IMR-90 (cell line): Measurements from ENCODE around the gene MYCBPAP. TPM values are rescaled to one million over a fixed set of nuclear protein-coding genes. Genes with fewer than 3 reads are reported as not detected.

Experiments used
- ATAC-seq: fragments of 200-7000 bp; cut with Tn5 transposase; 2 replicates; pipeline ENCODE4 v1.9.1; 2020; ENCODE audit warnings: low read depth, mild to moderate bottlenecking, moderate library complexity
- BruUV-seq: library from RNA; stranded (reverse); fragments of 400-500 nt; replicated peaks from 2 replicates; lab custom pipeline; 2021; lab: Mats Ljungman, UMichigan
- CTCF ChIA-PET: fragments of 300-600 bp; formaldehyde crosslinking; extraction: SDS; loops from one replicate; lab custom pipeline; 2021; ENCODE audit warnings: antibody characterized with exemption; lab: Yijun Ruan, JAX
- POLR2A ChIA-PET: fragments of 300-600 bp; sonication (Branson Sonifier 250); formaldehyde crosslinking; loops from one replicate; lab custom pipeline; 2022; ENCODE audit warnings: antibody characterized with exemption; ENCODE audit not compliant: unreplicated experiment; lab: Charles Lee
- DNase-seq: peaks from one replicate; pipeline ENCODE4 v3.0.0; 2013
- H2AFZ ChIP-seq: replicated peaks from 2 replicates; pipeline ENCODE3; 2013; ENCODE audit warnings: low read length, mild to moderate bottlenecking; ENCODE audit not compliant: poor library complexity
- H2AK5ac ChIP-seq: 2 replicates; pipeline ENCODE4 v1.6.1; 2013; ENCODE audit warnings: low read depth, low read length, inconsistent platforms
- H2AK9ac ChIP-seq: replicated peaks from 2 replicates; pipeline ENCODE3; 2013; ENCODE audit warnings: mild to moderate bottlenecking, low read depth, low read length, moderate library complexity; ENCODE audit not compliant: poor library complexity
- H2BK120ac ChIP-seq: 2 replicates; pipeline ENCODE4 v1.6.1; 2013; ENCODE audit warnings: low read depth, low read length, inconsistent platforms
- H2BK15ac ChIP-seq: 3 replicates; pipeline ENCODE4 v1.6.1; 2013; ENCODE audit warnings: low read depth, low read length, inconsistent platforms
- H2BK20ac ChIP-seq: 2 replicates; pipeline ENCODE4 v1.6.1; 2013; ENCODE audit warnings: low read depth, mild to moderate bottlenecking, inconsistent platforms, low read length, moderate library complexity
- H2BK5ac ChIP-seq: 2 replicates; pipeline ENCODE4 v1.6.1; 2013; ENCODE audit warnings: mild to moderate bottlenecking, low read depth, low read length, inconsistent platforms; ENCODE audit not compliant: poor library complexity, severe bottlenecking
- H3K14ac ChIP-seq: replicated peaks from 2 replicates; pipeline ENCODE4 v1.6.1; 2013; ENCODE audit warnings: low read depth, low read length, inconsistent platforms
- H3K18ac ChIP-seq: 2 replicates; pipeline ENCODE4 v1.6.1; 2013; ENCODE audit warnings: low read depth, low read length, control low read depth
- H3K23ac ChIP-seq: 2 replicates; pipeline ENCODE4 v1.6.1; 2013; ENCODE audit warnings: low read depth, low read length, inconsistent platforms
- H3K27ac ChIP-seq: 2 replicates; pipeline ENCODE4 v1.5.1; 2013; ENCODE audit warnings: mild to moderate bottlenecking, control low read depth, low read length; ENCODE audit not compliant: insufficient read depth
- H3K27me3 ChIP-seq: 2 replicates; pipeline ENCODE4 v1.6.1; 2013; ENCODE audit warnings: low read length; ENCODE audit not compliant: control insufficient read depth, insufficient read depth
- H3K36me3 ChIP-seq: 2 replicates; pipeline ENCODE4 v1.6.1; 2013; ENCODE audit warnings: low read length, mixed read lengths; ENCODE audit not compliant: control insufficient read depth, insufficient read depth
- H3K4ac ChIP-seq: 2 replicates; pipeline ENCODE4 v1.6.1; 2013; ENCODE audit warnings: low read depth, low read length, inconsistent platforms
- H3K4me1 ChIP-seq: 2 replicates; pipeline ENCODE4 v1.6.1; 2013; ENCODE audit warnings: low read length, mixed read lengths; ENCODE audit not compliant: control insufficient read depth, insufficient read depth
- H3K4me2 ChIP-seq: 2 replicates; pipeline ENCODE4 v1.6.1; 2013; ENCODE audit warnings: low read depth, mild to moderate bottlenecking, control low read depth, low read length, moderate library complexity
- H3K4me3 ChIP-seq: 2 replicates; pipeline ENCODE4 v1.5.1; 2013; ENCODE audit warnings: low read depth, mild to moderate bottlenecking, control low read depth, low read length, moderate library complexity; ENCODE audit not compliant: insufficient read depth
- H3K56ac ChIP-seq: 2 replicates; pipeline ENCODE4 v1.6.1; 2013; ENCODE audit warnings: low read length, inconsistent platforms; ENCODE audit not compliant: insufficient read depth; ENCODE audit errors: extremely low read depth
- H3K79me1 ChIP-seq, 2 experiments: 2 replicates each; pipeline ENCODE4 v1.6.1; 2013; ENCODE audit warnings: low read length in 2 of 2, inconsistent platforms in 1 of 2, low read depth in 1 of 2
- H3K9ac ChIP-seq: 2 replicates; pipeline ENCODE4 v1.6.1; 2013; ENCODE audit warnings: low read depth, low read length, control low read depth
- H3K9me1 ChIP-seq: 2 replicates; pipeline ENCODE4 v1.6.1; 2013; ENCODE audit warnings: low read length, inconsistent platforms; ENCODE audit not compliant: insufficient read depth
- H3K9me3 ChIP-seq: 2 replicates; pipeline ENCODE4 v1.6.1; 2013; ENCODE audit warnings: low read length; ENCODE audit not compliant: control insufficient read depth, insufficient read depth
- H4K20me1 ChIP-seq: 2 replicates; pipeline ENCODE4 v1.6.1; 2013; ENCODE audit warnings: low read length, inconsistent platforms; ENCODE audit not compliant: insufficient read depth
- H4K5ac ChIP-seq: 2 replicates; pipeline ENCODE4 v1.6.1; 2013; ENCODE audit warnings: mild to moderate bottlenecking, low read depth, low read length, control low read depth
- H4K8ac ChIP-seq, 2 experiments: 2 replicates each; pipeline ENCODE4 v1.6.1; 2013; ENCODE audit warnings: low read depth in 2 of 2, low read length in 2 of 2, control low read depth in 1 of 2, inconsistent platforms in 1 of 2
- H4K91ac ChIP-seq: 2 replicates; pipeline ENCODE4 v1.6.1; 2013; ENCODE audit warnings: low read depth, low read length, inconsistent platforms; ENCODE audit not compliant: insufficient read depth
- BHLHE40 ChIP-seq: fragments of 150-350 bp; IDR thresholded peaks from 2 replicates; pipeline ENCODE4 v1.6.1; 2016; ENCODE audit warnings: mild to moderate bottlenecking, low read depth, low read length
- CEBPB ChIP-seq: IDR thresholded peaks from 2 replicates; pipeline ENCODE4 v1.6.1; 2012; ENCODE audit warnings: low read depth, low read length, improper control_type of control experiment
- CHD1 ChIP-seq: IDR thresholded peaks from 2 replicates; pipeline ENCODE4 v1.6.1; 2012; ENCODE audit warnings: low read depth, low read length, improper control_type of control experiment
- CTCF ChIP-seq: conservative IDR thresholded peaks from 2 replicates; pipeline ENCODE4 v1.5.1; 2012; ENCODE audit warnings: mild to moderate bottlenecking, low read depth, low read length, improper control_type of control experiment
- MAFK ChIP-seq: IDR thresholded peaks from 2 replicates; pipeline ENCODE4 v1.6.1; 2012; ENCODE audit warnings: low read depth, low read length, improper control_type of control experiment
- MAZ ChIP-seq: IDR thresholded peaks from 2 replicates; pipeline ENCODE4 v1.6.1; 2012; ENCODE audit warnings: low read depth, mild to moderate bottlenecking, low read length, improper control_type of control experiment, moderate library complexity, borderline replicate concordance
- MXI1 ChIP-seq: IDR thresholded peaks from 2 replicates; pipeline ENCODE4 v1.6.1; 2012; ENCODE audit warnings: low read depth, mild to moderate bottlenecking, low read length, moderate library complexity, borderline replicate concordance
- NFE2L2 ChIP-seq: fragments of 150-350 bp; IDR thresholded peaks from 2 replicates; pipeline ENCODE4 v1.6.1; 2016; ENCODE audit warnings: low read depth, mild to moderate bottlenecking, low read length
- POLR2A ChIP-seq: IDR thresholded peaks from 2 replicates; pipeline ENCODE4 v1.6.1; 2012; ENCODE audit warnings: mild to moderate bottlenecking, low read depth, low read length
- RAD21 ChIP-seq: IDR thresholded peaks from 2 replicates; pipeline ENCODE4 v1.6.1; 2012; ENCODE audit warnings: low read length, improper control_type of control experiment
- RCOR1 ChIP-seq: IDR thresholded peaks from 2 replicates; pipeline ENCODE4 v1.6.1; 2012; ENCODE audit warnings: mild to moderate bottlenecking, low read length, improper control_type of control experiment; ENCODE audit not compliant: insufficient replicate concordance
- SMC3 ChIP-seq: fragments of 150-350 bp; IDR thresholded peaks from 2 replicates; pipeline ENCODE4 v1.6.1; 2016; ENCODE audit warnings: low read depth, mild to moderate bottlenecking, antibody characterized with exemption, low read length, moderate library complexity
- WGBS, 2 experiments: methylation state at CpG; one replicate each; pipeline versions ENCODE4 v1.1.5 to v1.1.7; 2013; ENCODE audit warnings: missing lambda C conversion rate in 2 of 2; ENCODE audit not compliant: insufficient read length in 1 of 2; ENCODE audit errors: extremely low coverage in 2 of 2; 5-methylcytosine and 5-hydroxymethylcytosine counted together
- dilution Hi-C: fragments of 300-500 bp; cut with HindIII; formaldehyde crosslinking; loops from one replicate; pipeline ENCODE4 v1.14.3; 2018; ENCODE audit warnings: low sequenced_read_pairs; ENCODE audit not compliant: unreplicated experiment
- in situ Hi-C: fragments of 300-500 bp; cut with MboI; formaldehyde crosslinking; loops from 3 replicates; pipeline ENCODE4 v1.14.3; 2019; ENCODE audit warnings: low sequenced_read_pairs, inconsistent platforms, mixed read lengths
- intact Hi-C: fragments of 100-400 bp; cut with micrococcal nuclease; formaldehyde crosslinking; loops from 2 replicates; pipeline ENCODE4 v1.10.0; 2022
- polyA plus RNA-seq, 3 experiments: library from polyadenylated mRNA; depleted of rRNA; stranded (reverse); fragments of >200 nt; gene quantifications; 2 replicates each; pipeline ENCODE4 v1.2.3, GENCODE V29; 2012; ENCODE audit warnings: low replicate concordance in 1 of 3
- total RNA-seq: library from RNA; depleted of rRNA; stranded (reverse); fragments of >200 nt; gene quantifications from 2 replicates; pipeline ENCODE4 v1.2.3, GENCODE V29; 2012
- TF ChIP-seq, protein P1 (sequence below): fragments of 150-350 bp; IDR thresholded peaks from 2 replicates; pipeline ENCODE4 v1.6.1; 2016; ENCODE audit warnings: low read depth, mild to moderate bottlenecking, low read length, moderate library complexity, borderline replicate concordance
- TF ChIP-seq, protein P2 (sequence below): fragments of 150-350 bp; IDR thresholded peaks from 2 replicates; pipeline ENCODE4 v1.6.1; 2017; ENCODE audit warnings: mild to moderate bottlenecking, antibody characterized with exemption, low read length, low read depth

MYCBPAP gene
- total and polyA plus RNA-seq, 2 of the 4 experiments (the other 2 are of a cell fraction), result 0.17 to 0.18 TPM

DNA sequence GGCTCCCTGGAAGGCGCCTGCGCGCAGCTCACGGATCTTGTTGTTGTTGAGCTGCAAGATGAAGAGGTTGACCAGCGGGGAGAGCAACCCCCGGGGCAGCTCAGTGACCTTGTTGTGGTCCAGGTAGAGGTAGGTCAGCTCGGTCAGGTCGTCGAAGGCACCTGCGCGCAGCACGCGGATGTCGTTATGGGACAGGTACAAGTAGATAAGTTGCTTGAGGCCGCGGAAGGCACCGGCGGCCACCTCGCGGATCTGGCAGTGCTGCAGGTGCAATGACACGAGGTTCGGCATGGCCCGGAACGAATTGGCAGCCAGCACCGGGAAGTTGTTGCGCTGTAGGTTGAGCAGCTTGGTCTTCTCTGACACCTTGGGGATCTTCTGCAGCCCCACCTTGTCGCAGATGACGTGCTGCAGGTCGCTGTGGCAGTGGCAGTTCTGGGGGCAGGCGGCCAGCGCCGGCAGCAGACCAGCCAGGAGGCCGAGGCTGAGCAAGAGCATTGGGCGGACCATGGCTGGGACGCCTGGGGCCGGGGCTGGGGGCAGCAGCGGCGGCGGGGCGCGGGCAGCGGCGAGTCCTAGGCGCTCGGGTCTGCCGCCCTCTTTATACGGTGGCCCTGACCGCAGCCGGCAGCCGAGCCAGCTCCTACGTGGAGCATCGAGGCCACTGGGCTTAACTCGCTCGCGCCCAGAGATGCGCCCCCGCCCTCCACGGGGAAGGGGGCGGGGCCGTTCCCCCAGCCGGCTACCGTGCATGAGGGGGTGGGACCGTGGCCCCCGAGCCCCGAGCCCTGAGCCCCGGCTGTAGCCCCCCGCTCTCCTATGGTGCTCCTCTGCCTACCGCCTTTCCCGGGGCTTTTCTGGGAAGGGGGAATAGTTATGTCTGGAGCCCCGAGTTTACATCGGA, 39.7 kb upstream of the MYCBPAP start, which contains the start of gene CHAD:
Gene CHAD (minus strand): TSS at position 577 of the 904 bp plus-strand sequence. CDS start 67 bp downstream, at position 510.
- dilution Hi-C loops, result no loop called here
- H3K18ac ChIP-seq, result no peak within 1 kb of the TSS
- H2AK5ac ChIP-seq, result no peak within 1 kb of the TSS
- peak within 1 kb of the TSS; percentile 75 for H3K4me2 ChIP-seq
- H3K27ac ChIP-seq, result no peak within 1 kb of the TSS
- H2BK20ac ChIP-seq, result no peak within 1 kb of the TSS
- H4K91ac ChIP-seq, result no peak within 1 kb of the TSS
- no peak within 1 kb of the TSS for H3K14ac ChIP-seq
- no peaks in the 10 kb centered on the region for H3K79me1 ChIP-seq
- ChIA-PET POLR2A (interaction anchor here (0.7 kb wide), 1 partner anchor 1429 kb away, joined by 4 read pairs; no protein-coding TSS in a partner anchor), CTCF (interaction anchor here (0.6 kb wide), 1 partner anchor 8 kb away, joined by 3 read pairs; no protein-coding TSS in a partner anchor)
- H2BK5ac ChIP-seq, result no peak within 1 kb of the TSS
- BruUV-seq, result no TSS peak
- H3K23ac ChIP-seq, result no peak within 1 kb of the TSS
- ATAC-seq (peak; percentile 75), DNase-seq (no peak)
- peaks cover 10% of the 10 kb centered on the region; the same call in 1 of the 2 replicates for H3K36me3 ChIP-seq
- no peak within 1 kb of the TSS for H4K5ac ChIP-seq
- H2AK9ac ChIP-seq, result no peak within 1 kb of the TSS
- in situ Hi-C loops, result no loop called here
- H4K20me1 ChIP-seq, result no peaks in the 10 kb centered on the region; the same call in 1 of the 2 replicates
- H2AFZ ChIP-seq, result peak within 1 kb of the TSS; percentile 29
- 33% methylated on average over 36 of the region's 71 CpGs; no CpG with 5 or more reads in 1 of the 2 experiments for WGBS, 2 experiments
- no peak within 1 kb of the TSS for H2BK15ac ChIP-seq
- no peak within 1 kb of the TSS for H4K8ac ChIP-seq
- H3K4me3 ChIP-seq, result no peak within 1 kb of the TSS
- peaks cover 27% of the 10 kb centered on the region for H3K27me3 ChIP-seq
- H3K9me3 ChIP-seq, result no peaks in the 10 kb centered on the region
- no peak within 1 kb of the TSS for H2BK120ac ChIP-seq
- intact Hi-C loops, result no loop called here
- no peak within 1 kb of the TSS for H3K4ac ChIP-seq
- H3K4me1 ChIP-seq, result peaks cover 2% of the 10 kb centered on the region
- no peaks in the 10 kb centered on the region for H3K9me1 ChIP-seq
- H3K56ac ChIP-seq, result no peak within 1 kb of the TSS
- no peak within 1 kb of the TSS for H3K9ac ChIP-seq
- TF ChIP-seq MAZ (no peak; the same call in 1 of the 2 replicates), CHD1 (no peak), MAFK (no peak), RCOR1 (no peak), NFE2L2 (no peak), CEBPB (no peak), MXI1 (no peak), CTCF (no peak), RAD21 (no peak), SMC3 (no peak), POLR2A (no peak), BHLHE40 (no peak)
- TF ChIP-seq, protein P1, sequence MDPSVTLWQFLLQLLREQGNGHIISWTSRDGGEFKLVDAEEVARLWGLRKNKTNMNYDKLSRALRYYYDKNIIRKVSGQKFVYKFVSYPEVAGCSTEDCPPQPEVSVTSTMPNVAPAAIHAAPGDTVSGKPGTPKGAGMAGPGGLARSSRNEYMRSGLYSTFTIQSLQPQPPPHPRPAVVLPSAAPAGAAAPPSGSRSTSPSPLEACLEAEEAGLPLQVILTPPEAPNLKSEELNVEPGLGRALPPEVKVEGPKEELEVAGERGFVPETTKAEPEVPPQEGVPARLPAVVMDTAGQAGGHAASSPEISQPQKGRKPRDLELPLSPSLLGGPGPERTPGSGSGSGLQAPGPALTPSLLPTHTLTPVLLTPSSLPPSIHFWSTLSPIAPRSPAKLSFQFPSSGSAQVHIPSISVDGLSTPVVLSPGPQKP, result no peak
- TF ChIP-seq, protein P2, sequence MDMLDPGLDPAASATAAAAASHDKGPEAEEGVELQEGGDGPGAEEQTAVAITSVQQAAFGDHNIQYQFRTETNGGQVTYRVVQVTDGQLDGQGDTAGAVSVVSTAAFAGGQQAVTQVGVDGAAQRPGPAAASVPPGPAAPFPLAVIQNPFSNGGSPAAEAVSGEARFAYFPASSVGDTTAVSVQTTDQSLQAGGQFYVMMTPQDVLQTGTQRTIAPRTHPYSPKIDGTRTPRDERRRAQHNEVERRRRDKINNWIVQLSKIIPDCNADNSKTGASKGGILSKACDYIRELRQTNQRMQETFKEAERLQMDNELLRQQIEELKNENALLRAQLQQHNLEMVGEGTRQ, result no peak
